Cerebellar cortex (tissue), 1 donor: ENCODE results near the gene MTARC2.

Experiments
- DNase-seq: peaks from one replicate; pipeline ENCODE4 v3.0.0-alpha.2; 2015; ENCODE audit warnings: low spot score

Gene MTARC2

DNA sequence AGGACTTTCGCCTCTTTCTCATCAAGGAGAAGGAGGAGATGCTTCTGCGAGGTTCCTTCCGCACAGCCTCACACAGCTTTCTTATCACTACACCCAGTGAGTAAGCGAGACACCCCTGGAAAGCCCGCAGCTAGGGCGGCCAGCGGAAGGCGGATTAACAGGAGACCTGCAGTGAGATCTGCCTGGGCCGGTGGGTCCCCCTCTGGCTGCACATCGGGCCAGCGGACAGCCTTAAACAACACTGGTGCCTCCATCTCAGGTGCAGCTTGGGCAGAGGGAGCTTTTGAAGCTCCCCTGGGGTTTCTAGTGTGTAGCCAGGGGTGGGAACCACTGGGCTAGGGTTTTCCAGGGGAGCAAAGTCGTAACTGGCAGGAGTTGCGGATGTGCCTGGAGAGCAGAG lies 21.1 kb downstream of the MTARC2 start:
- no peak for DNase-seq

DNA sequence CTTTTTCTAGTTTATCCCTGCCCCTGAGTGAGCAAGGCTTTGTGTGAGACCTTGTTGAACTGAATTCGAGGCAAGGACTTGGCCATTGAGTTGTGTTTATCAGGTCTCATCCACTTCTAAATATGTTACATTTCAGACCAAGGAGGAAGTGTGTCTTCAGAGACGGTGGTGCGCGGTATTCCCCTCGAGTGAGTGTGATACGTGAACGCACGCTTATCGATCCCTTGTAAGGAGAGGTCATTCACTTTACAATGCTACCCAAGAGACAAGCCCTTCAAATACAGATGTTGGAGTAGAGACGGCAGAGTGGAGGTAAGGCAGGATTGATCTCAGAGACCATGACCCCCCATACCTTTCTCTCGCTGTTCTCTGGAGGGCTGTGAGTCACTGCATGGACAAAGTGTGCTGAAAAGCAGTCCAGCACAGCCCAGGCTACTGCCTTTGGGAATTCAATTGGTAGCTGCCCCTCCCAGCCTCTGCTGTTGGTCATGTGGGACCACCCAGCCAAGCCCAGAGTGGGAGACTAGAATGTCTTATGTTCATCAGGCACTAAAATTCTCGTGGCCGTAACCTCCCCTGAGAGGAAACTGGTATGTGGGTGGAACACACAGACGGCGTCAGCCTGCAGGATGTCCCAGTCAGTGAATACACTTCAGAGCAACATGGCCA lies 22.3 kb downstream of the MTARC2 start:
- no peak for DNase-seq

DNA sequence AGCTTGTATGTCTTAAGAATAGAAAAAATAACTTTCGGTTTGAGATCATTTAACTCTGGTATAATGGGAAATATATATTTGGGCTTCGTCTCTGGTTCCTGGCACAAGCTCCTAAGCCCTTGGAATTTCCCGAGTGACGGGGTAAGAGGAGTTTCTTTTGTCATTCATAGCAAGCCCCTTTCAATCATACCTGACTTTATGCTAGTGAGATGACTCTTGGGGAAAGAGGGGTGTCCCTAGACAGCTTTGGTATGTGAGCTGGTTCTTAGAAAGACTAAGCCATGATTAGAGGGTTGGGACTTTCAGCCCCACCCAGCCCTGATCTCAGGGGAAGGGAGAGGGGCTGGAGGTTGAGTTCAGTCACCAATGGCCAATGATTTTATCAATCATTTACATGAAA lies 24.7 kb downstream of the MTARC2 start:
- no peak for DNase-seq

DNA sequence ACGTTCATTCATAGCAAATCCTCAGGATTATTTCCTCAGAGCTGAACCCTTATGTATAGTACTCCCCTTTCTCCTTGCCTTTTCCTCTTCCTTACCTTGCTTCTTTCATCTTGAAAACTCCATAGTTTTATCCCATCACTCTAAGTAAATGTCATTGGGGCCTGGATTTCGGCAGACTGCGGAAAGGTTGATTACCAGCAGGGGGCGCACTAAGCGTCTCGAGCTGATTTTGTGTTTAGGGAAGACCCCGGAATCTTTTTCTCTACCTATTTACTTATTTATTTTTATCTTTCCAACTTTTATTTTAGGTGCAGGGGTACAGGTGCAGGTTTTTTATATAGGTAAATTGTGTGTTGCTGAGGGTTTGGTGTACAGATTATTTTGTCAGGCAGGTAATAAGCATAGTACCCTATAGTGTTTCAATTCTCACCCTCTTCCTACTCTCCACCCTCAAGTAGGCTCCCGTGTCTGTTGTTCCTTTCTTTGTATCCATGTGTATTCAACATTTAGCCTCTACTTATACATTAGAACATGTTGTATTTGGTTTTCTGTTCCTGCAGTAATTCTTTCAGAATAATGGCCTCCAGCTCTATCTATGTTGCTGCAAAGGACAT lies 27.2 kb downstream of the MTARC2 start:
- DNase-seq, result peak; percentile 41

DNA sequence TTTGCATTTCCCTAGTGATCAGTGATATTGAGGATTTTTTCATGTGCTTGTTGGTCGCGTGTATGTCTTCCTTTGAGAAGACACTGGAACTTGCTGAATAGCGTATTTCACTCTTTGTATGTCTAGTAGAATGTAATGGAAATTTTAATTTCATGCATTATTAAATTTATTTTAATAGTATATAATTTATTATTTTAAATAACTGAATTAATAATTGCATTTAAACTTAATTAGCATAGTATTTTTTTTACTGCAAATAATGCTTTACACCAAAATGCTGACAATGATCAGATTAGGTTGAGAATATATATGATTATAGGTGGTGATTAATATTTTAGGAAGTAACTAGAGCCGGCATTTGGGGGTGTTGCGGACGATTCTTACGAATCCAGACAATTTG lies 28.1 kb downstream of the MTARC2 start:
- no peak for DNase-seq

DNA sequence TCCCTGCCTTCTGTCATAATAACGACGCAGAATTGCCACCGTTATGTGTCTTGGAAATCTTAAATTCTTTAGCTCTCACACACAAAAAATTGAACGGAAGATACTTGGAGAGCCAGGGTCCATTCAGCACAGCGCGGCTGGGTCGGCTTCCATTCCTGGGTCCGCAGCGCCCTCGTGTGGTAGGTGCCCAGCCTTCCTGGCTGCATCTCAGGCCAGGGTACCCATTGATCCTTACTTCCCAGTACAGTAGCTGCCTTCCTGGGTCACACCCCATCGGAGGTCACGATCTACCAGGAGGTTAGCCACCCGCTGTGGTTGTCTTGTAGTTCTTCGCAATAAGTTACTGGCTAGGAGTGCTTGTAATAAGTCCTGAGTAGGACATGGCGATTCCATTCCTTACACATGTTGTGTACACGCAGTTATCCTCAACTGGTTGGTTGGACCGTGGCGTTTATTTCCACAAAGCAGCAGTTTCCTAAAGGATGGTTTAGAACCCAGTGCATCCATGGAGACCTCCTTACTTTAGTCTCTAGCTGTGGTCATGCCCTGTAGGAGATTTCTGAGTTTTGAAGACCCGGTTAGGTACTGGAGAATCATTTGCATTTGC lies 28.7 kb downstream of the MTARC2 start:
- peak; percentile 79 for DNase-seq

DNA sequence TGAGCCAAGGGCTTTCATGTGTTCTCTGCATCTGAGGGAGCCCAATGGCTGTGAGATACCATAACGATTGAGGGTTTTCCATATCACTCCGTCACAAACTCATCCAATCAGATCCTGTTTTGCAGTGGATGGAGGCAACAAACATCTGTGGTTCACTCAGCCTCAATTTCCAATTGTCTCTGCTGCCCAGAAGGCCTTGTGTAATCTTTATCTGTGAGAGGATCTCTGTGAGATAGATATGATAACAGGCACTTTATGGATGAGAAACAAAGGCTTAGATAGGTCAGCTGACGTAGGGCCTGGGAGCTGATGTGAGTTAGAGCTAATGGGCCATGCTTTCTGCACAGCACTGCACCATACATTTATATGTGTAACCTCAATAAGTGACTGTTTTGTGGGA lies 35.3 kb downstream of the MTARC2 start:
- DNase-seq, result no peak

DNA sequence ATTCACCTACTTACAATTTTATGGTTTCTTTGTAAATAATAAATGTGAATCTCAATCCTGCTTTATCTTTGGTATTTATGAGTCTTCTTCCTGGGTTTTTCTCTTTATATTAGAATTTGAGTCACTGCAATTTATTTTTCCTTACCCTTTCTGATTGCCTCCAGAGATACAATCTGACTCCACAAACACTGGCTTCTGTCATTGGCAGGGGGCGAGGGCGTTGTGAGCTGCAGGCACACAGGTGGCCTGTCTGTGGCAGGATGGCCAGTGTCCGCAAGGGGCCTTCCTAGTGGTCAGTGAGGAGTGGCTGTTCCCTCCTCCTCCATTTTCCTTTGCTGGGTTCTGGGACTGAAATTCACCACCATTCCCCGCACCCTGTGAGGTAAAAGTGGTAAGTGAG lies 36.6 kb downstream of the MTARC2 start:
- DNase-seq, result no peak

DNA sequence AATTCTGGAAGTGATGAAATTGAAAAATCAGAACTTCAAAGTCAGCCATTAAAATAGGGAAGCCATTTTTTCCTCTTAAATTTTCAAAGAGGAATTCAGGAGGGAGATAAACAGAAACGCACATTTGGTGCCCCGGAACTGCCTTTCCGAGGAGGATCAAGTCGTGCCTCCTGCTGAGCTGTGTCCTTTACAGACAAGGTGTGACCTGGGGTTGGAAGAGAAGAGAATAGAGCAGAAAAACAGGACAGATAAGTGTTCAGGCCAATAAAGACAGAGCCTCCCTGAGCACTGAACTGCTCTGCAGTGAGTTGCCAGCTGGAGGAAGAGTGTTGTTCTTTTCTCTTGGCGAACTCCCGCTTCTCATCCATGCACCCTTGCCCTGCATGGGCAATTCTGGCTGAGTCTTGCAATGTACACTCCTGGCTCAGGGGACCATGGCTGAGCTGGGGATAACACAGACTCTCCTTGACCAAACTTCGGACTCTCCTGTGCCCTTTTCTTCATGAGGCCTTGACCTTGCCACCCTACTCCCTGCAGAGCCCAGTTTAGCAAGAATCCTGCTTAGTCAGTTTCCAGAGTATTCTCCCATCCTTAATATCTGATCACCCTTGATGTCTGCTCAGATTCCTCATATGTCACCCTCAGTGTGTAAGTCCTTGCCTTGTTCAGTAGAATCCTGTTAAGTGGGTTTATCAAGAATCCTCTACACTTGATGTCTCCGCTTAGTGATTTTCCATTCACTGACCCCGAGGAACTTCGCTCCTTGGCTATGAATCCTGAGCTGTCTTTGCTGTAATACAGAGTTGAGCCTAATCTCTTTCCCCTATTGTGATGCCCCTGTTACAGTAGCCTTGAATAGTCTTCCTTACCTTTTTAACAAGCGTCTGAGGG lies 37.3 kb downstream of the MTARC2 start:
- no peak for DNase-seq

DNA sequence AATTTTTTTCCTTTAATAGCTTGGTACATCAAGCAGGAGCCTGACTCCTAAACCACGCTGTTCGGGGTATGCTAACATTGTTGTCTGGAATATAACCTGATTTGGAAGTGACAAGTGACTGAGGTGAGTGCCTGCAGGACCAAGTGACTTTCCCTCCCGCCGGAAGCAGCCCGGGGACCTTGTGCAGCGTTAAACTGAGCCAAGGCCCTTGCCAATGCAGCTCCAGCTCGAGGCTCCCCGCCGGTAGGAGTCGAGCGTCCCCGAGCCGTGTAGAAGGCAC lies 37.9 kb downstream of the MTARC2 start:
- peak; percentile 42 for DNase-seq

DNA sequence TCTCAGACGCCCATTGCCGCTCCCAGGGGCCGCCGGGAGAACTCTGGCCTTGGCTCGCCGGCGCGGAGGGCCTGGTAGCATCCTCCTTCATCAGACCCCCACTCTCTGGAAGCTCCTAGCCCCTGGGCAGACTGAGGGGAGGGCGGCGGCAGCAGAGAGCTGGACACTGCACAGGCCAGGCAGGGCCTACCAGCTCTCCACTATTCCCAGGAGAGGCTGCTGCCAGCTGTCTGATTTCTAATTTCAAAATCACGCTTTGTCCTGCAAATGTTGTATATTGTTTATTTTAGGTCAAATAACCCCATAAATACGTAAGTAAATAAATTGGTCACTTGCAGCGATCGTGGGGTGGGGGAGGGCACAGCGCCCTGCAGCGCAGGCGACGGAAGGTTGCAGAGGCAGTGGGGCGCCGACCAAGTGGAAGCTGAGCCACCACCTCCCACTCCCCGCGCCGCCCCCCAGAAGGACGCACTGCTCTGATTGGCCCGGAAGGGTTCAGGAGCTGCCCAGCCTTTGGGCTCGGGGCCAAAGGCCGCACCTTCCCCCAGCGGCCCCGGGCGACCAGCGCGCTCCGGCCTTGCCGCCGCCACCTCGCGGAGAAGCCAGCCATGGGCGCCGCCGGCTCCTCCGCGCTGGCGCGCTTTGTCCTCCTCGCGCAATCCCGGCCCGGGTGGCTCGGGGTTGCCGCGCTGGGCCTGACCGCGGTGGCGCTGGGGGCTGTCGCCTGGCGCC lies 38.4 kb downstream of the MTARC2 start, which contains the start of gene MTARC1:
TSS of gene MTARC1 (plus strand) at position 577 of the 732 bp plus-strand sequence. CDS start at position 609, 32 bp downstream.
- peak; percentile 80 for DNase-seq

DNA sequence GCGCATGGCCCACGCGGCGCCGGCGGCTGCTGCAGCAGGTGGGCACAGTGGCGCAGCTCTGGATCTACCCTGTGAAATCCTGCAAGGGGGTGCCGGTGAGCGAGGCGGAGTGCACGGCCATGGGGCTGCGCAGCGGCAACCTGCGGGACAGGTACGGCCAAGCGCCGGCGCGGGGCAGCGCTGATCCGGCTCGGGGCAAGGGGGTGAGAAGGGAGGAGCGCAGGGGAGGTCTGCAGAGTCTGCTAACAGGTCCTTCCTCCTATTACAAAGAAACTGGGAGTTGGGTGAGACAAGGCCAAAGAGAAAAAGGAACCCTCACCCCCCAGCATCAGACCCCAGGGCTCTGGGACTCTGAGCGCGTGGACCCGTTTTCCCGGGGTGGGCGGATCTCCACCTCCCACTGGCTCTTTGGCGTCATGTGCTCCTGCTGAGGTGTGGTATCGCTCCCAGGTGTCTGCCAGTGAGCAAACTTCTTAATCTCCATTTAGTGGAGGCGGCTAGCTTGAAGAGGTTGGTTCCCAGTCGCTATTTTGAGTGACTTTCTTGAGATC lies 39.0 kb downstream of the MTARC2 start:
- DNase-seq, result peak; percentile 44

DNA sequence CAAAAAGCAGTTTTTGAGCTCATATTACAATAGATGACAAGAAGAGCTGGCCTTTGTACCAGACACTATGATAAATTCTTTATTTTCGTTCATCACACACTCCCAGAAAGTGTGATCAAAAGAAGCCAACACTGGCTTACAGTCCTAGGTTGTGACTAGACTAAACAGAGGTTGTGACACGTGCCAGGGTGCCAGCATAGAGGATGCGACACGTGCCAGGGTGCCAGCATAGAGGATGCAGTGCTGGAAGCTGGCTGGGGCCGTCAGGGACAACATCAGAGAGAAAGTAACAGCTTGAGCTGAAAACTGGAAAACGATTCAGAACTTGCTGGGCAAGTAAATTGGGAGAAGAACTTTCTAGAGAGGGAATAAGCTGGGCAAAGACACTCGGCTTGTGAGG lies 40.8 kb downstream of the MTARC2 start:
- no peak for DNase-seq

DNA sequence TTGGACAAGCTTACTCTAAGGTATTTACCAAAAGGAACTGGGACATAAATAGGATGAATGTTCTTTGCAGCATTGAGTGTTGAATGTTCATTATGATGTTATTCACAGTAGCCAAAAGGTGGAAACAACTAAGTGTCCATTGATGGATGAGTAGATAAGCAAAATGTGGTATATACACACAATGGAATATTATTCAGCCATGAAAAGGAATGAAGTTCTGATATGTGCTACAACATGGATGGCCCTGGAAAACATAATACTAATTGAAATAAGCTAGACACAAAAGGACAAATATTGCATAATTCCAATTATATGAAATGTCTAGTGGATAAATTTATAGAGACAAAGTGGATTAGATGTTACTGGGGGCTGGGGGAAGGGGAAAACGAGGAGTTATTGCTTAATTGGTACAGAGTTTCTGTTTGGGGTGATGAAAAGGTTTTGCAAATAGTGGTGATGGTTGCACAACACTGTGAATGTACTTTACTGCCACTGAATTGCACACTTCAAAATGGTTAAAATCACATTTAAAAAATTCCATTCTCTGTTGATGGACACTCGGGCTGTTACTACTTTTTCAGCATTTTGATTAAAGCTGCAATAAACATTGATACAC lies 41.5 kb downstream of the MTARC2 start:
- no peak for DNase-seq

DNA sequence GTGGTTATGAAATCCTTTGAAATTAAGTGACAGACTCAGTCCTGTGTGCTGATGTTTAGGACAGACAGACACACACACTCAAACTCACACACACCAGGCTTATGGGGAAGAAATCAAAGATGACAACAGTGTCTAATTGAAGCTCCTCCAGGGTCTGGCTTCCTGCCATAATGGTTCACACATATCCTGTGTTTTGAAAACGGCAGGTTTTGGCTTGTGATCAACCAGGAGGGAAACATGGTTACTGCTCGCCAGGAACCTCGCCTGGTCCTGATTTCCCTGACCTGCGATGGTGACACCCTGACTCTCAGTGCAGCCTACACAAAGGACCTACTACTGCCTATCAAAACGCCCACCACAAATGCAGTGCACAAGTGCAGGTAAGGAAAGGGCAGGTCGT lies 43.2 kb downstream of the MTARC2 start:
- DNase-seq, result no peak

DNA sequence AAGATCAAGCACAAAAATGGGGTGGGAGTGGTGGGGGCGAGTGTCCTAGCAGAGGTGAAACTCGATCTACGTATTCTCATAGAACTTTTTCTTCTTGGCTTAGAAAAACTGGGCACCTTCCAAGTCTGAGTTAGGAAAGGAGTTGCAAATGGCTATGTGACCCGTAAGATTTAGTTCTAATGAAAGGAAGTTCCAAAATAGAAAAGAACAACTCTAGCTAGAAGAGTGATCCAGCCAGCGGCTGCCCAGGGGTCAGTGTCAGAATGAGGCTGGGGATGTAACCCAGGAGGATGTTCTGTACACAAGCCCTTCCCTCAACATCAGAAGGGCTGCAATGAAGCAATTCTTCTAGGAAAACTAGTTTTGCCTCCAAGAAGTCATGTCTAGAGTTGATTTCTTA lies 43.8 kb downstream of the MTARC2 start:
- DNase-seq, result no peak

DNA sequence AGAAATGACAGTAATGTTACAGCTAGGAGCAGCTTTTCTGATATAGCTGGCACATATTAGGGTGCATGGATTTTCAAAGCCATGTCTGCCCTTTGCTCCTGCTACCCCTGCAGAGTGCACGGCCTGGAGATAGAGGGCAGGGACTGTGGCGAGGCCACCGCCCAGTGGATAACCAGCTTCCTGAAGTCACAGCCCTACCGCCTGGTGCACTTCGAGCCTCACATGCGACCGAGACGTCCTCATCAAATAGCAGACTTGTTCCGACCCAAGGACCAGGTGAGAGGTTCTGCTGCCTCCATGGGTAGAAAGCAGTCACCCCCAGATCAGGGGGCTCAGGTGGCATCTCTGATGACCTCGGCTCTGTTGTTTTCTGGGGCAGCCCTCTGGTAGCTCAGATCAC lies 48.4 kb downstream of the MTARC2 start:
- no peak for DNase-seq

DNA sequence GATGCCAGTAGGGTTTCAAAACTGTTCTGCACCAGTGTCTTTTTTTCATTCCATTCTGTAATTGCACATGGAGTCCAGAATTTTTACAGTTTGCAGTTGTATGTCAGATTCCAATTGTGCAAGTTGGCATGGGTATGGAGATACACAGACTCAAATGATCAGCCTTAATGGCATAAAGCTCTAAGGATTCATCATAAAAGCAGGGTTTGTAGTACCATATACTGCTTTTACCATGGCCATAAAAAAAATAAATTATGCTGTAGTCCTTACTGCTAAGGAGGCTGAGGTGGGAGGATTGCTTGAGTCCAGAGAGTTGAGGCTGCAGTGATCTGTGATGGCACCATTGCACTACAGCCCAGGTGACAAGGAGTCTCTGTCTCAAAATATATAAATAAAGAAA lies 48.9 kb downstream of the MTARC2 start:
- DNase-seq, result no peak

DNA sequence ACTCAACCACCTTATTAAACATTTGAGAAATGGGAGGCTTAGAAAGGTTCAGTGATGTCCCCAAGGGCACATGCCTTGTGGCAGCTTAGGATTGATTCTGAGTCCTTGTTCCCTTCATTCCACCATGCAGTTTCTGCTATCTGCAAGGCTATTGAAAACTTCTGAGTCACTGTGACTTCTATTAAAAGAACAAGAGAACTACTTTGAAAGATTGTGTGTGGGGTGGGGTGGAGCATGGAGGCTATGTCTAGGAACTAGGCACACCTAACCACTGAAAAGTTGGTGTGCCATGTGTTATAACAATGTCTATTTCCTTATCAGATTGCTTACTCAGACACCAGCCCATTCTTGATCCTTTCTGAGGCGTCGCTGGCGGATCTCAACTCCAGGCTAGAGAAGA lies 49.4 kb downstream of the MTARC2 start:
- no peak for DNase-seq

DNA sequence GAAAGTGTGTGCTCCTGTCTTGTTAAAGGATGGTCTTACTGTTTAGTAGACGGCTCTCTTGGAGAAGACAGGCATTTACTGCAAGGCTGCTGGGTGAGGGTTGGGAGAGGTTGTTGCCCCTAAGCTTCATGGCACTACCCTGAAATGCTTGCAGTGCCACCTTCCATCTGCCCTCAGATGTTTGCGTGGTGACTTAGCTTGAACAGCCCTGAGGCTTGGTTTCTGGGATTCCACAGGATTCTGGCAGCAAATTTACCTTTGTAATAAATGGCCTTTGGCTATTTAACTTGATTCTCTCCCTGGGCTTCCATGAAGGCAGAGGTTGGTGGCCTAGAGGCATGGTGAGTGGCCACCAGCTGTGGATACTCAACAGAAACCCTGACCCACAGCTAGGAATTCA lies 50.2 kb downstream of the MTARC2 start:
- no peak for DNase-seq

DNA sequence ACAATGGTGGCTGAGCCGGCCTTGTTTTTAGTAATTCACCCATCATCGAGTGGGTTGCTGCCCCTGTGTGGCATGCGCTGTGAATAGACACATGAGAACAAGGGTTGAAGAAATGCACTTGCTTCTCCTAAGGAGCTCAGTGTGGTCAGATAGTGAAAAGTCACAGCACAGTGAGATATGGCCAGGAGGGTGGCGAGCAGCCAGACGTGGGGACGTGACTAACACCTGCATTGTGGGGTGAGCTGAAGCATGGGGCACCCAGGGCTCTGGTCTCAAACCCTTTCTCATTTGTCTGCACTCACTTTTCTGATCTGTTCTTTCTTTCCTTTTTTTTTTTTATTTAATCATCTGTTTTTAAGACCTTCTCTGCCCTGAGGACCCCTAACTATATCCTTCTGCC lies 52.1 kb downstream of the MTARC2 start:
- DNase-seq, result no peak
